GM23338 (cell line): Measurements from ENCODE around the gene AP2B1. TPM values are rescaled to one million over a fixed set of nuclear protein-coding genes. Genes with fewer than 3 reads are reported as not detected.

Experiments
- ATAC-seq: fragments of 200-7000 bp; cut with Tn5 transposase; 3 replicates; pipeline ENCODE4 v1.9.1; 2020
- DNase-seq: peaks from one replicate; pipeline ENCODE4 v3.0.0-alpha.2; 2015; ENCODE audit warnings: low spot score
- H2AFZ ChIP-seq: fragments of 200-600 bp; sonication (generic); 2 replicates; pipeline ENCODE4 v1.8.0; 2016; ENCODE audit warnings: antibody characterized with exemption, mild to moderate bottlenecking, moderate library complexity
- H3F3A ChIP-seq: fragments of 200-600 bp; sonication (generic); replicated peaks from 2 replicates; pipeline ENCODE4 v1.8.0; 2017; ENCODE audit warnings: antibody characterized with exemption, mixed run types, low read depth
- H3K27ac ChIP-seq: fragments of 200-600 bp; sonication (generic); 2 replicates; pipeline ENCODE4 v1.6.1; 2016; ENCODE audit warnings: low read depth
- H3K27me3 ChIP-seq: fragments of 200-600 bp; sonication (generic); 2 replicates; pipeline ENCODE4 v1.8.0; 2016; ENCODE audit warnings: mild to moderate bottlenecking, mixed run types, moderate library complexity; ENCODE audit not compliant: insufficient read depth
- H3K36me3 ChIP-seq: fragments of 200-600 bp; sonication (generic); 2 replicates; pipeline ENCODE4 v1.8.0; 2016; ENCODE audit warnings: mild to moderate bottlenecking; ENCODE audit not compliant: insufficient read depth
- H3K4me1 ChIP-seq: fragments of 200-600 bp; sonication (generic); 2 replicates; pipeline ENCODE4 v1.8.0; 2016; ENCODE audit warnings: mild to moderate bottlenecking, moderate library complexity; ENCODE audit not compliant: insufficient read depth
- H3K4me2 ChIP-seq: fragments of 200-600 bp; sonication (generic); 2 replicates; pipeline ENCODE4 v1.7.1; 2017; ENCODE audit warnings: mixed run types
- H3K4me3 ChIP-seq: fragments of 200-600 bp; sonication (generic); 2 replicates; pipeline ENCODE4 v1.6.1; 2016; ENCODE audit warnings: mixed run types
- H3K79me2 ChIP-seq: fragments of 200-600 bp; sonication (generic); replicated peaks from 2 replicates; pipeline ENCODE4 v1.8.0; 2017; ENCODE audit warnings: mild to moderate bottlenecking; ENCODE audit not compliant: insufficient read depth
- H3K9me2 ChIP-seq: fragments of 200-600 bp; sonication (generic); 2 replicates; pipeline ENCODE4 v1.8.0; 2017; ENCODE audit not compliant: insufficient read depth
- H4K20me1 ChIP-seq: fragments of 200-600 bp; sonication (generic); replicated peaks from 2 replicates; pipeline ENCODE4 v1.8.0; 2017; ENCODE audit warnings: mild to moderate bottlenecking; ENCODE audit not compliant: insufficient read depth
- H3K27ac Mint-ChIP-seq: 2 replicates; pipeline ENCODE4 v1.8.0; 2020; ENCODE audit warnings: inconsistent platforms, mild to moderate bottlenecking, moderate library complexity, mixed read lengths
- H3K27me3 Mint-ChIP-seq: 3 replicates; pipeline ENCODE4 v1.8.0; 2022; ENCODE audit warnings: low read depth, mild to moderate bottlenecking, moderate library complexity, mixed read lengths, inconsistent platforms; ENCODE audit not compliant: insufficient read depth, poor library complexity
- H3K36me3 Mint-ChIP-seq: 3 replicates; pipeline ENCODE4 v1.8.0; 2021; ENCODE audit warnings: low read depth, mild to moderate bottlenecking, inconsistent platforms, moderate library complexity, mixed read lengths
- H3K4me1 Mint-ChIP-seq: 3 replicates; pipeline ENCODE4 v1.8.0; 2020; ENCODE audit warnings: mild to moderate bottlenecking, inconsistent platforms, mixed read lengths
- H3K4me3 Mint-ChIP-seq: 3 replicates; pipeline ENCODE4 v1.8.0; 2021; ENCODE audit warnings: moderate library complexity, mild to moderate bottlenecking, inconsistent platforms, mixed read lengths
- H3K9me3 Mint-ChIP-seq: 3 replicates; pipeline ENCODE4 v1.8.0; 2020; ENCODE audit warnings: moderate library complexity, mild to moderate bottlenecking, inconsistent platforms, mixed read lengths
- CREB1 ChIP-seq: fragments of 250-450 bp; sonication (Bioruptor Pico); IDR thresholded peaks from 2 replicates; pipeline ENCODE4 v1.5.0; 2020; ENCODE audit warnings: low read depth, mild to moderate bottlenecking, moderate library complexity
- EZH2 ChIP-seq: fragments of 200-600 bp; sonication (generic); IDR thresholded peaks from one replicate; pipeline ENCODE4 v1.8.0; 2017; ENCODE audit warnings: antibody characterized with exemption, mild to moderate bottlenecking, low read depth; ENCODE audit not compliant: unreplicated experiment
- EZH2phosphoT487 ChIP-seq: fragments of 200-600 bp; sonication (generic); IDR thresholded peaks from one replicate; pipeline ENCODE4 v1.8.1; 2018; ENCODE audit warnings: antibody characterized with exemption; ENCODE audit not compliant: unreplicated experiment
- JUNB ChIP-seq: IDR thresholded peaks from one replicate; pipeline ENCODE4 v1.6.1; 2016; ENCODE audit warnings: antibody characterized with exemption; ENCODE audit not compliant: unreplicated experiment
- NANOG ChIP-seq: IDR thresholded peaks from 2 replicates; pipeline ENCODE4 v1.6.1; 2016; ENCODE audit warnings: antibody characterized with exemption, borderline replicate concordance
- POLR2AphosphoS5 ChIP-seq: IDR thresholded peaks from 2 replicates; pipeline ENCODE4 v1.6.1; 2016; ENCODE audit warnings: antibody characterized with exemption, low read depth
- STAT1 ChIP-seq: IDR thresholded peaks from one replicate; pipeline ENCODE4 v1.6.1; 2016; ENCODE audit warnings: antibody characterized with exemption; ENCODE audit not compliant: unreplicated experiment
- ZNF114 ChIP-seq: fragments of 250-450 bp; sonication (Bioruptor Pico); IDR thresholded peaks from 2 replicates; pipeline ENCODE4 v1.5.0; 2020; ENCODE audit warnings: mild to moderate bottlenecking, moderate library complexity
- ZNF331 ChIP-seq: fragments of 250-450 bp; sonication (Bioruptor Pico); IDR thresholded peaks from 2 replicates; pipeline ENCODE4 v1.5.0; 2020; ENCODE audit warnings: low read depth, mild to moderate bottlenecking, moderate library complexity
- polyA plus RNA-seq: library from polyadenylated mRNA; unstranded; fragments of >200 nt; fragmentation: Nextera tagmentation; extraction: Ambion mirVana; gene quantifications from 2 replicates; pipeline ENCODE4 v1.2.1, GENCODE V29; 2016
- total RNA-seq: library from RNA; depleted of rRNA; stranded (reverse); fragments of >200 nt; shearing (Covaris generic); gene quantifications from 2 replicates; pipeline ENCODE4 v1.2.3, GENCODE V29; 2014
- TF ChIP-seq, protein P1 (sequence below): IDR thresholded peaks from one replicate; pipeline ENCODE4 v1.6.1; 2018; ENCODE audit warnings: antibody characterized with exemption; ENCODE audit not compliant: unreplicated experiment
- TF ChIP-seq, protein P2 (sequence below), 2 experiments: fragments of 200-600 bp in 1 of 2; sonication (generic) in 1 of 2; conservative IDR thresholded peaks; 2 replicates each; pipeline versions ENCODE4 v1.5.1 to v1.6.1; 2016 to 2017; ENCODE audit warnings: antibody characterized with exemption in 2 of 2, low read depth in 2 of 2, mild to moderate bottlenecking in 2 of 2, moderate library complexity in 1 of 2
- TF ChIP-seq, protein P3 (sequence below): fragments of 250-450 bp; sonication (Bioruptor Pico); IDR thresholded peaks from 2 replicates; pipeline ENCODE4 v1.5.0; 2020; ENCODE audit warnings: mild to moderate bottlenecking, moderate library complexity
- TF ChIP-seq, protein P4 (sequence below): IDR thresholded peaks from 2 replicates; pipeline ENCODE4 v1.6.1; 2016; ENCODE audit warnings: antibody characterized with exemption

The AP2B1 gene
- total and polyA plus RNA-seq, 2 experiments from 2014 or later: 89.7 to 144 TPM

DNA sequence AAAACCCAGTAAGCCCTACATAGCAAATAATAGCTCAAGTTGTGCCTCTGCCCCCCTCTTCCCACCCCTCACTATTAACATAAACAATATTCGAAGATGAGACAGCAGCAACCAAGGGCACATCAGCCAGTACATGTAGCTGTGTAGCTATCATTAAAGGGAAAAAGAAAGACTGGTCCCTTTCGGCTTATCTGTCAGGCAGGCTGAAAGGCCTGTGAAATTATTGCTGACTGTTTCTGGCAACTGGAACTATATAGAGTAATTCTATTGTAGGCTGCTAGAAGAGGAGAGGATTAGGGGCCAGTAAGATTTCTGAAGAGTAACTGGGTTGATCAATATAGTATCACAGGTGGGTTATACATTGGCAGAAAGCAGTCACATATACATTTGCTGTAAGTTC is 107.8 kb downstream of the AP2B1 start:
- H3K4me1 Mint-ChIP-seq: peaks cover 18% of the 10 kb centered on the region
- no peaks in the 10 kb centered on the region; the same call in 1 of the 2 replicates for H4K20me1 ChIP-seq
- no peaks in the 10 kb centered on the region for H3K79me2 ChIP-seq
- H3K27ac Mint-ChIP-seq: no peak overlapping the region
- peaks cover 11% of the 10 kb centered on the region; the same call in 1 of the 2 replicates for H3K4me1 ChIP-seq
- peaks cover 8% of the 10 kb centered on the region; the same call in 2 of the 3 replicates for H3K36me3 Mint-ChIP-seq
- H3K4me3 Mint-ChIP-seq: no peak overlapping the region
- H3K9me3 Mint-ChIP-seq: no peaks in the 10 kb centered on the region
- peaks cover 3% of the 10 kb centered on the region; the same call in 1 of the 2 replicates for H3K36me3 ChIP-seq
- no peak overlapping the region for H3K4me2 ChIP-seq
- TF ChIP-seq EZH2phosphoT487: no peak
- TF ChIP-seq, protein P1, sequence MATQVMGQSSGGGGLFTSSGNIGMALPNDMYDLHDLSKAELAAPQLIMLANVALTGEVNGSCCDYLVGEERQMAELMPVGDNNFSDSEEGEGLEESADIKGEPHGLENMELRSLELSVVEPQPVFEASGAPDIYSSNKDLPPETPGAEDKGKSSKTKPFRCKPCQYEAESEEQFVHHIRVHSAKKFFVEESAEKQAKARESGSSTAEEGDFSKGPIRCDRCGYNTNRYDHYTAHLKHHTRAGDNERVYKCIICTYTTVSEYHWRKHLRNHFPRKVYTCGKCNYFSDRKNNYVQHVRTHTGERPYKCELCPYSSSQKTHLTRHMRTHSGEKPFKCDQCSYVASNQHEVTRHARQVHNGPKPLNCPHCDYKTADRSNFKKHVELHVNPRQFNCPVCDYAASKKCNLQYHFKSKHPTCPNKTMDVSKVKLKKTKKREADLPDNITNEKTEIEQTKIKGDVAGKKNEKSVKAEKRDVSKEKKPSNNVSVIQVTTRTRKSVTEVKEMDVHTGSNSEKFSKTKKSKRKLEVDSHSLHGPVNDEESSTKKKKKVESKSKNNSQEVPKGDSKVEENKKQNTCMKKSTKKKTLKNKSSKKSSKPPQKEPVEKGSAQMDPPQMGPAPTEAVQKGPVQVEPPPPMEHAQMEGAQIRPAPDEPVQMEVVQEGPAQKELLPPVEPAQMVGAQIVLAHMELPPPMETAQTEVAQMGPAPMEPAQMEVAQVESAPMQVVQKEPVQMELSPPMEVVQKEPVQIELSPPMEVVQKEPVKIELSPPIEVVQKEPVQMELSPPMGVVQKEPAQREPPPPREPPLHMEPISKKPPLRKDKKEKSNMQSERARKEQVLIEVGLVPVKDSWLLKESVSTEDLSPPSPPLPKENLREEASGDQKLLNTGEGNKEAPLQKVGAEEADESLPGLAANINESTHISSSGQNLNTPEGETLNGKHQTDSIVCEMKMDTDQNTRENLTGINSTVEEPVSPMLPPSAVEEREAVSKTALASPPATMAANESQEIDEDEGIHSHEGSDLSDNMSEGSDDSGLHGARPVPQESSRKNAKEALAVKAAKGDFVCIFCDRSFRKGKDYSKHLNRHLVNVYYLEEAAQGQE: no peak
- TF ChIP-seq NANOG: no peak
- no peak for TF ChIP-seq ZNF114 (CRISPR knock-in tag)
- TF ChIP-seq CREB1 (CRISPR knock-in tag): no peak
- TF ChIP-seq, protein P2, sequence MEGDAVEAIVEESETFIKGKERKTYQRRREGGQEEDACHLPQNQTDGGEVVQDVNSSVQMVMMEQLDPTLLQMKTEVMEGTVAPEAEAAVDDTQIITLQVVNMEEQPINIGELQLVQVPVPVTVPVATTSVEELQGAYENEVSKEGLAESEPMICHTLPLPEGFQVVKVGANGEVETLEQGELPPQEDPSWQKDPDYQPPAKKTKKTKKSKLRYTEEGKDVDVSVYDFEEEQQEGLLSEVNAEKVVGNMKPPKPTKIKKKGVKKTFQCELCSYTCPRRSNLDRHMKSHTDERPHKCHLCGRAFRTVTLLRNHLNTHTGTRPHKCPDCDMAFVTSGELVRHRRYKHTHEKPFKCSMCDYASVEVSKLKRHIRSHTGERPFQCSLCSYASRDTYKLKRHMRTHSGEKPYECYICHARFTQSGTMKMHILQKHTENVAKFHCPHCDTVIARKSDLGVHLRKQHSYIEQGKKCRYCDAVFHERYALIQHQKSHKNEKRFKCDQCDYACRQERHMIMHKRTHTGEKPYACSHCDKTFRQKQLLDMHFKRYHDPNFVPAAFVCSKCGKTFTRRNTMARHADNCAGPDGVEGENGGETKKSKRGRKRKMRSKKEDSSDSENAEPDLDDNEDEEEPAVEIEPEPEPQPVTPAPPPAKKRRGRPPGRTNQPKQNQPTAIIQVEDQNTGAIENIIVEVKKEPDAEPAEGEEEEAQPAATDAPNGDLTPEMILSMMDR (conservative IDR thresholded peaks at IDR 0.05; ENCODE audit: low read depth in 2 of 2): no peak
- TF ChIP-seq, protein P3, sequence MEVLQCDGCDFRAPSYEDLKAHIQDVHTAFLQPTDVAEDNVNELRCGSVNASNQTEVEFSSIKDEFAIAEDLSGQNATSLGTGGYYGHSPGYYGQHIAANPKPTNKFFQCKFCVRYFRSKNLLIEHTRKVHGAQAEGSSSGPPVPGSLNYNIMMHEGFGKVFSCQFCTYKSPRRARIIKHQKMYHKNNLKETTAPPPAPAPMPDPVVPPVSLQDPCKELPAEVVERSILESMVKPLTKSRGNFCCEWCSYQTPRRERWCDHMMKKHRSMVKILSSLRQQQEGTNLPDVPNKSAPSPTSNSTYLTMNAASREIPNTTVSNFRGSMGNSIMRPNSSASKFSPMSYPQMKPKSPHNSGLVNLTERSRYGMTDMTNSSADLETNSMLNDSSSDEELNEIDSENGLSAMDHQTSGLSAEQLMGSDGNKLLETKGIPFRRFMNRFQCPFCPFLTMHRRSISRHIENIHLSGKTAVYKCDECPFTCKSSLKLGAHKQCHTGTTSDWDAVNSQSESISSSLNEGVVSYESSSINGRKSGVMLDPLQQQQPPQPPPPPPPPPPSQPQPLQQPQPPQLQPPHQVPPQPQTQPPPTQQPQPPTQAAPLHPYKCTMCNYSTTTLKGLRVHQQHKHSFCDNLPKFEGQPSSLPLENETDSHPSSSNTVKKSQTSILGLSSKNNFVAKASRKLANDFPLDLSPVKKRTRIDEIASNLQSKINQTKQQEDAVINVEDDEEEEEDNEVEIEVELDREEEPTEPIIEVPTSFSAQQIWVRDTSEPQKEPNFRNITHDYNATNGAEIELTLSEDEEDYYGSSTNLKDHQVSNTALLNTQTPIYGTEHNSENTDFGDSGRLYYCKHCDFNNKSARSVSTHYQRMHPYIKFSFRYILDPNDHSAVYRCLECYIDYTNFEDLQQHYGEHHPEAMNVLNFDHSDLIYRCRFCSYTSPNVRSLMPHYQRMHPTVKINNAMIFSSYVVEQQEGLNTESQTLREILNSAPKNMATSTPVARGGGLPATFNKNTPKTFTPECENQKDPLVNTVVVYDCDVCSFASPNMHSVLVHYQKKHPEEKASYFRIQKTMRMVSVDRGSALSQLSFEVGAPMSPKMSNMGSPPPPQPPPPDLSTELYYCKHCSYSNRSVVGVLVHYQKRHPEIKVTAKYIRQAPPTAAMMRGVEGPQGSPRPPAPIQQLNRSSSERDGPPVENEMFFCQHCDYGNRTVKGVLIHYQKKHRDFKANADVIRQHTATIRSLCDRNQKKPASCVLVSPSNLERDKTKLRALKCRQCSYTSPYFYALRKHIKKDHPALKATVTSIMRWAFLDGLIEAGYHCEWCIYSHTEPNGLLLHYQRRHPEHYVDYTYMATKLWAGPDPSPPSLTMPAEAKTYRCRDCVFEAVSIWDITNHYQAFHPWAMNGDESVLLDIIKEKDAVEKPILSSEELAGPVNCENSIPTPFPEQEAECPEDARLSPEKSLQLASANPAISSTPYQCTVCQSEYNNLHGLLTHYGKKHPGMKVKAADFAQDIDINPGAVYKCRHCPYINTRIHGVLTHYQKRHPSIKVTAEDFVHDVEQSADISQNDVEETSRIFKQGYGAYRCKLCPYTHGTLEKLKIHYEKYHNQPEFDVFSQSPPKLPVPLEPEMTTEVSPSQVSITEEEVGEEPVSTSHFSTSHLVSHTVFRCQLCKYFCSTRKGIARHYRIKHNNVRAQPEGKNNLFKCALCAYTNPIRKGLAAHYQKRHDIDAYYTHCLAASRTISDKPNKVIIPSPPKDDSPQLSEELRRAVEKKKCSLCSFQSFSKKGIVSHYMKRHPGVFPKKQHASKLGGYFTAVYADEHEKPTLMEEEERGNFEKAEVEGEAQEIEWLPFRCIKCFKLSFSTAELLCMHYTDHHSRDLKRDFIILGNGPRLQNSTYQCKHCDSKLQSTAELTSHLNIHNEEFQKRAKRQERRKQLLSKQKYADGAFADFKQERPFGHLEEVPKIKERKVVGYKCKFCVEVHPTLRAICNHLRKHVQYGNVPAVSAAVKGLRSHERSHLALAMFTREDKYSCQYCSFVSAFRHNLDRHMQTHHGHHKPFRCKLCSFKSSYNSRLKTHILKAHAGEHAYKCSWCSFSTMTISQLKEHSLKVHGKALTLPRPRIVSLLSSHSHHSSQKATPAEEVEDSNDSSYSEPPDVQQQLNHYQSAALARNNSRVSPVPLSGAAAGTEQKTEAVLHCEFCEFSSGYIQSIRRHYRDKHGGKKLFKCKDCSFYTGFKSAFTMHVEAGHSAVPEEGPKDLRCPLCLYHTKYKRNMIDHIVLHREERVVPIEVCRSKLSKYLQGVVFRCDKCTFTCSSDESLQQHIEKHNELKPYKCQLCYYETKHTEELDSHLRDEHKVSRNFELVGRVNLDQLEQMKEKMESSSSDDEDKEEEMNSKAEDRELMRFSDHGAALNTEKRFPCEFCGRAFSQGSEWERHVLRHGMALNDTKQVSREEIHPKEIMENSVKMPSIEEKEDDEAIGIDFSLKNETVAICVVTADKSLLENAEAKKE (CRISPR knock-in tag): no peak
- no peak for TF ChIP-seq JUNB
- TF ChIP-seq ZNF331 (CRISPR knock-in tag): no peak
- TF ChIP-seq POLR2AphosphoS5: no peak
- TF ChIP-seq STAT1: no peak
- TF ChIP-seq EZH2: no peak
- TF ChIP-seq, protein P4, sequence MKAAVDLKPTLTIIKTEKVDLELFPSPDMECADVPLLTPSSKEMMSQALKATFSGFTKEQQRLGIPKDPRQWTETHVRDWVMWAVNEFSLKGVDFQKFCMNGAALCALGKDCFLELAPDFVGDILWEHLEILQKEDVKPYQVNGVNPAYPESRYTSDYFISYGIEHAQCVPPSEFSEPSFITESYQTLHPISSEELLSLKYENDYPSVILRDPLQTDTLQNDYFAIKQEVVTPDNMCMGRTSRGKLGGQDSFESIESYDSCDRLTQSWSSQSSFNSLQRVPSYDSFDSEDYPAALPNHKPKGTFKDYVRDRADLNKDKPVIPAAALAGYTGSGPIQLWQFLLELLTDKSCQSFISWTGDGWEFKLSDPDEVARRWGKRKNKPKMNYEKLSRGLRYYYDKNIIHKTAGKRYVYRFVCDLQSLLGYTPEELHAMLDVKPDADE: no peak
- DNase-seq: no peak
- H3K27me3 Mint-ChIP-seq: peaks cover 2% of the 10 kb centered on the region
- no peak overlapping the region for H3K27ac ChIP-seq
- H3K9me2 ChIP-seq: no peaks in the 10 kb centered on the region
- no peak overlapping the region for H2AFZ ChIP-seq
- H3K27me3 ChIP-seq: no peaks in the 10 kb centered on the region
- ATAC-seq: no peak
- H3F3A ChIP-seq: no peaks in the 10 kb centered on the region
- H3K4me3 ChIP-seq: no peak overlapping the region
